Measurements from ENCODE around the gene ATG13. TPM values are rescaled to one million over a fixed set of nuclear protein-coding genes. Genes with fewer than 3 reads are reported as not detected.

Gene ATG13
- total RNA-seq, 4 donors from 2014 or later = 56.4 to 125 (median 90.8) TPM

GRCh38 chr11:46694607-46695006 is 77.3 kb downstream of the ATG13 start:
- no peak for TF ChIP-seq CTCF (IDR thresholded peaks at IDR 0.05; ENCODE audit: low read depth)

GRCh38 chr11:46695345-46696211 is 78.2 kb downstream of the ATG13 start:
- no peak for TF ChIP-seq CTCF (IDR thresholded peaks at IDR 0.05; ENCODE audit: low read depth)

GRCh38 chr11:46696212-46696558 is 78.8 kb downstream of the ATG13 start:
- no peak for TF ChIP-seq CTCF (IDR thresholded peaks at IDR 0.05; ENCODE audit: low read depth)

GRCh38 chr11:46697303-46697702 is 80.0 kb downstream of the ATG13 start:
- no peak for TF ChIP-seq CTCF (IDR thresholded peaks at IDR 0.05; ENCODE audit: low read depth)

- no peak for TF ChIP-seq CTCF (IDR thresholded peaks at IDR 0.05; ENCODE audit: low read depth)
Observed at GRCh38 chr11:46697723-46698122, 80.4 kb downstream of the ATG13 start.

GRCh38 chr11:46698597-46698996 is 81.2 kb downstream of the ATG13 start:
- no peak for TF ChIP-seq CTCF (IDR thresholded peaks at IDR 0.05; ENCODE audit: low read depth)

- no peak for TF ChIP-seq CTCF (IDR thresholded peaks at IDR 0.05; ENCODE audit: low read depth)
Observed at GRCh38 chr11:46700241-46701077, 83.1 kb downstream of the ATG13 start, which contains the start of the genes ARHGAP1 and ZNF408. TSS of gene ARHGAP1 (minus strand) at chr11:46700619. CDS start at chr11:46696107, 4,512 bp downstream. TSS of gene ZNF408 (plus strand) at chr11:46701031. CDS start at chr11:46701048, 17 bp downstream.

Measured in subcutaneous adipose tissue (tissue), 4 donors.